SH-SY5Y (cell line): ENCODE results near the gene DNAJB8.

Experiments used
- GATA2 ChIP-seq: IDR thresholded peaks from 2 replicates; pipeline ENCODE4 v1.6.1; 2011; ENCODE audit warnings: mild to moderate bottlenecking, low read depth, low read length
- GATA3 ChIP-seq: IDR thresholded peaks from 2 replicates; pipeline ENCODE4 v1.6.1; 2011; ENCODE audit warnings: low read depth, mild to moderate bottlenecking, low read length, moderate library complexity

GRCh38 chr3:128427175-128427857, 39.4 kb downstream of the DNAJB8 start:
- TF ChIP-seq GATA2 (no peak), GATA3 (no peak)
